Amygdala (tissue), 56 donors: ENCODE data around the gene CDHR3.

ENCODE experiments used
- DNase-seq, 56 donors: peaks; one replicate each; lab custom pipeline; 2025; lab: John Stamatoyannopoulos, UW

CDHR3 gene, protein sequence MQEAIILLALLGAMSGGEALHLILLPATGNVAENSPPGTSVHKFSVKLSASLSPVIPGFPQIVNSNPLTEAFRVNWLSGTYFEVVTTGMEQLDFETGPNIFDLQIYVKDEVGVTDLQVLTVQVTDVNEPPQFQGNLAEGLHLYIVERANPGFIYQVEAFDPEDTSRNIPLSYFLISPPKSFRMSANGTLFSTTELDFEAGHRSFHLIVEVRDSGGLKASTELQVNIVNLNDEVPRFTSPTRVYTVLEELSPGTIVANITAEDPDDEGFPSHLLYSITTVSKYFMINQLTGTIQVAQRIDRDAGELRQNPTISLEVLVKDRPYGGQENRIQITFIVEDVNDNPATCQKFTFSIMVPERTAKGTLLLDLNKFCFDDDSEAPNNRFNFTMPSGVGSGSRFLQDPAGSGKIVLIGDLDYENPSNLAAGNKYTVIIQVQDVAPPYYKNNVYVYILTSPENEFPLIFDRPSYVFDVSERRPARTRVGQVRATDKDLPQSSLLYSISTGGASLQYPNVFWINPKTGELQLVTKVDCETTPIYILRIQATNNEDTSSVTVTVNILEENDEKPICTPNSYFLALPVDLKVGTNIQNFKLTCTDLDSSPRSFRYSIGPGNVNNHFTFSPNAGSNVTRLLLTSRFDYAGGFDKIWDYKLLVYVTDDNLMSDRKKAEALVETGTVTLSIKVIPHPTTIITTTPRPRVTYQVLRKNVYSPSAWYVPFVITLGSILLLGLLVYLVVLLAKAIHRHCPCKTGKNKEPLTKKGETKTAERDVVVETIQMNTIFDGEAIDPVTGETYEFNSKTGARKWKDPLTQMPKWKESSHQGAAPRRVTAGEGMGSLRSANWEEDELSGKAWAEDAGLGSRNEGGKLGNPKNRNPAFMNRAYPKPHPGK

GRCh38 chr7:105963038-105963667, at the start of gene CDHR3:
Gene CDHR3, plus strand, starts transcription at chr7:105963264. Its CDS starts 55 bp downstream, at chr7:105963319.
- no peak for DNase-seq

DNA sequence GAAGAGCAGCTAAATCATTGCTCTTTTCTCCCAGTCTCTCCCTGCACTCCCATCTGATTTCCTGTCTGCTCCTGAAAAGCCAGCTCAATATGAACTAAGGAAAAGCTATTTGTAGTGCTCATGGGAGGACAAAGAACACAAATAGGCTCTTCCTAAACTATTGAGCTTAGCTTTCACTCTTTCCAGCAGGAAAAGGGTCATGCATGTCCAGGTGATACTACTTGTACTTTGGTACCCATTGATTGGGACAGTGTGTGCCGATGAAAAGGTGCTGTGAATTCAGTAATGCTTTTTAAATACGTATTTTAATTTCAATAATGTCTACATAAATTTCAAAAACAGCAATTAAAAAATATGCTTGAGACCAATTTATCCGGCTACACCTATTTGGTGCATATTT, 49.1 kb upstream of the CDHR3 start:
- no peak for DNase-seq

GRCh38 chr7:105916603-105917002, 46.5 kb upstream of the CDHR3 start:
- no peak for DNase-seq

- DNase-seq = no peak
These were observed 45.4 kb upstream of the CDHR3 start for GRCh38 chr7:105917659-105918058.

- DNase-seq = no peak
These were observed 42.3 kb upstream of the CDHR3 start for GRCh38 chr7:105920766-105921165.

- DNase-seq = no peak
These were observed 38.1 kb upstream of the CDHR3 start for GRCh38 chr7:105924945-105925344.

DNA sequence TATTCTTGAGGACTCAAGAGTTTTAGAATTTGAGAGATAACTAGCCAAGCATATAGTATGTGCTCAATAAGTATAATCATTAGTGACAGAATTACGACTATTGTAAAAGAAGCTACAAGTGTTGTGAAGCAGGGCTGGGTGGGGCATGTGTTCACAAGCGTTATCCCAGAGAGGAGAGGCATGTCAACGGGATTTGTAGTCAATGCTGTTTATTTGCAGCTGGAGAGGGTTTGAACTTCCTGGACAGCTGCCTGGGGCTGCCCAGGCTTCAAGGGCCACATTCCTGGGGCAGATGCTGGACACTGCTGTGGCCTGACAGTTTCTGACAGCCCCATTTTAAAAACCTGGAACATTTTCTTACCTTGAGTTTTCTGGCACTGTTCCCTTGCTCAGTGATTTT, 36.9 kb upstream of the CDHR3 start:
- DNase-seq = no peak

GRCh38 chr7:105931179-105931578, 31.9 kb upstream of the CDHR3 start:
- DNase-seq = no peak

DNA sequence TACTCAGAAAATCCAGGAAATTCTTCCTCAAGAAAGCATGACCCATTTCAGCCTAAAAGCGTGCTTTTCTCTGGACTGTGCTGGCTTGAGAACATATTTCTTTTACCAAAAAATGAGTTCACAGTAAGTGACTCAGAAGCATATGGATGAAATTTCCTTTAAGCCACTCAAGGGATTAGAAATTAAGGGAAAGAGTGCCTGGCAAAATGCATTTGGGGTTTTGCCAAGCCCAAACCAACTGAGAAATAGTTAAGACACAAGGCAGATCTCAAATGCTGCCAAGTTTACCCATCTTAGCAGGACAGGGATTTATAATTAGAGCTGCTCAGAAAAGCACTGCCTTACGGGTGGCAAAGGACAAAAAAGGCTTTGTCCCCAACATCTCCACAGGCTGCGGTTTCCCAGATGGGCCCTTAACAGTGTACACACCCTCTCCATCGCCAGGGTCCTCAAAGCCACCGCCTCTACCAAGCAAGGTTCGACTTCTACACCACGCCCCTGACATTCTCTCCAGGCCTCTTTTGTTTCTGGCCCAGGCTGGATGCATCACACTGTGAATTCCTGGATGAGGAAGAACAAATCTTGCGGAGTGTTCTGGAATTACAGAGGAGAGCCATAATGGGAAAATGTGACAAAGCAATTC, 30.1 kb upstream of the CDHR3 start:
- DNase-seq = peak in 18 of 56 donors; percentile 2 to 50 (median 16)

GRCh38 chr7:105934572-105935185, 28.4 kb upstream of the CDHR3 start:
- peak in 4 of 56 donors; percentile 4 to 14 (median 8) for DNase-seq

DNA sequence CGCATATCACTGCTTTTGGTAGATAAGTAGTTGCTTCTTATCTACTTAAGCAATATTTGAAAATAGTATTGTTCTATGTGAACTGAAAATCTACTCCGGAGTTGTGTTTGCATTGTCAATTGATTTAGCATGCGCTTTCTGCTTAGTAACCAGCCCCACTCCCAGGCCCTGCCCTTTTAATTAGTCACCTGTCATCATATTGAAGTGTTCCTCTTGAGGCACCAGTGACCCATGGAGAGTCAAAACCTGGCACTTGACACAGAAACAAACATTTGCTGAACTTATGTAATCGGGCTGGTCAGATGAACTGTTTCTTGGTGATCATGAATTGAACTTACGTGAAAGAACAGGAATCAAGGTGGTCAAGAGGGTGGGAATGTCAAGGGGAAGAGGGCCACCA, 27.8 kb upstream of the CDHR3 start:
- DNase-seq = no peak

DNA sequence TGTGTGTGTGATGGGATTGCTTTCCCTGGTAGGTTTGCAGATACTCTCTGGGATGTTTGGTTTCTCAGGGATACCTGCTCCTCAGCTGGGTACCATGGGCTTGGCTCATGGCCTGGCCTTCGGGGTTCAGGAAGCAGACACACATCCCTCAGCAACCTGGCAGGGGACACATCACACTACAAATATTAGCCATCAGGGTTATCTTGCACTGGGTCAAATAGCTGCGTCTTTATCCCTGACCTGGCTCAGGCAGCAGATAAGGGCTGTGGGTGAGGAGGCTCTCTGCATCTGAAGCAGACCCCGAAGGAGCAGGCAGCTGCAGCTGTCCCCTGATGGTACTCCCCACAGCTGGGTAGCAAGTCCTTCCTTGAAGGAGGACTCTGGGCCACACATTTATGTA, 25.7 kb upstream of the CDHR3 start:
- no peak for DNase-seq

GRCh38 chr7:105940109-105940508, 23.0 kb upstream of the CDHR3 start:
- DNase-seq = no peak

- DNase-seq = no peak
These were observed 21.5 kb upstream of the CDHR3 start for GRCh38 chr7:105941596-105941995.

- DNase-seq = no peak
These were observed 19.6 kb upstream of the CDHR3 start for GRCh38 chr7:105943486-105943885.

GRCh38 chr7:105945848-105946247, 17.2 kb upstream of the CDHR3 start:
- DNase-seq = no peak

- DNase-seq = no peak
These were observed 11.5 kb upstream of the CDHR3 start for GRCh38 chr7:105951597-105951996.

DNA sequence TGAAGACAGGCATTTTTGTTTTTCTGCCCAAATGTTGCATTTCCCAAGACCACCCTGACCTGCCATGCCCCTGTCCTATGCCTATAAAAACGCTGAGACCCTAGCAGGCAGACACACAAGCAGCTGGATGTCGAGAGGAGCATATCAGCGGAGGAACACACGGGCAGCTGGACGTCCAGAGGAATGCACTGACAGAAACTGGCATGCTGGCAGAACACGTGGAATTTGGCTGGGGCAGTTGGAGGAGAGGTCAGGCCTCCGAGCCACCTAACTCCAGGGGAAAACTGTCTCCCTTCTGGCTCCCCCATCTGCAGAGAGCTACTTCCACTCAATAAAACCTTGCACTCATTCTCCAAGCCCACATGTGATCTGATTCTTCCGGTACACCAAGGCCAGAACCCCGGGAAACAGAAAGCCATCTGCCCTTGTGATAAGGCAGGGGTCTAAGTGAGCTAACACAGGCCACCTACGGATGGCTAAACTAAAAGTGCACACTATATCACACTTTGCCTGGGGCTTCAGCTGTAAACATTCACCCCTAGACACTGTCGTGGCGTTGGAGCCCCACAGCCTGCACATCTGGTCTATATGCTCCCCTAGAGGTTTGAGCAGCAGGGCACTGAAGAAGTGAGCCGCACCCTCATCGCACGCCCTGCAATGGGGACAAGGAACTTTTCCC, 10.0 kb upstream of the CDHR3 start:
- DNase-seq = no peak

GRCh38 chr7:105954711-105955110, 8.4 kb upstream of the CDHR3 start:
- DNase-seq = no peak
